B cell (primary cell): ENCODE measurements around the gene STPG1.

Experiments
- CTCF ChIP-seq: fragments of 200-600 bp; IDR thresholded peaks from one replicate; pipeline ENCODE4 v1.8.0; 2022; ENCODE audit warnings: antibody characterized with exemption, mild to moderate bottlenecking
- EZH2 ChIP-seq: IDR thresholded peaks from 2 replicates; pipeline ENCODE4 v1.6.1; 2012; ENCODE audit warnings: borderline replicate concordance, low read depth, mild to moderate bottlenecking, moderate library complexity, low read length; ENCODE audit not compliant: insufficient read depth, poor library complexity, severe bottlenecking

- no peak for TF ChIP-seq CTCF
- TF ChIP-seq EZH2 = no peak
These were observed 105.1 kb downstream of the STPG1 start for GRCh38 chr1:24308365-24309015.
